Fibroblast of villous mesenchyme (primary cell): Measurements from ENCODE around the gene TUBB. TPM values are rescaled to one million over a fixed set of nuclear protein-coding genes. Genes with fewer than 3 reads are reported as not detected.

ENCODE experiments used
- DNase-seq: peaks from one replicate; pipeline ENCODE4 v3.0.0-alpha.2; 2010; ENCODE audit warnings: low read depth
- H3K4me3 ChIP-seq: 2 replicates; pipeline ENCODE4 v1.5.1; 2011; ENCODE audit warnings: low read depth, mild to moderate bottlenecking, low read length
- total RNA-seq: library from RNA; depleted of rRNA; stranded (reverse); fragments of >200 nt; gene quantifications from 2 replicates; pipeline ENCODE4 v1.2.3, GENCODE V29; 2012
- TF ChIP-seq, protein P1 (sequence below): IDR thresholded peaks from 2 replicates; pipeline ENCODE4 v1.5.1; 2012; ENCODE audit warnings: low read depth, mild to moderate bottlenecking, low read length; ENCODE audit not compliant: insufficient read depth

The TUBB gene
- total RNA-seq, 1 donor: 713 TPM

DNA sequence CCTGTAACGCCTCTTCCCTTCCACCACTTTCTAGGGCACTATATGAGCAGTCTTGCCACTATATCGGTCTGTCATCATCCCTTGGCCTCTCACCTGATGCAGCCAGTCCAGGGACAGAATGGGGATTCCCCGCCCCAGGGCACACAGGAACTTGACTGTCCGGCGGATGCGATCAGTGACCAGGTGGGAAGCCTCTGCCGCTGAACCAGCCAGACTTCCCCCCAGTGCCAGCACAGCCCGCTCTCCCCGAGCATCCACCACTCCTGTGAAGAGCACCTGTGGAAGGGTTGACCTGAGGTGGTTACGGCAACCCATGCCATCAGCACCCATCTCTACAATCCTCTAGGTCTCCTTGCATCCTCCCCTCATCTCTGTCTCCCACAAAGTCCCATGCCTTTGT lies 17.1 kb upstream of the TUBB start:
- no peak overlapping the region for H3K4me3 ChIP-seq
- TF ChIP-seq, protein P1, sequence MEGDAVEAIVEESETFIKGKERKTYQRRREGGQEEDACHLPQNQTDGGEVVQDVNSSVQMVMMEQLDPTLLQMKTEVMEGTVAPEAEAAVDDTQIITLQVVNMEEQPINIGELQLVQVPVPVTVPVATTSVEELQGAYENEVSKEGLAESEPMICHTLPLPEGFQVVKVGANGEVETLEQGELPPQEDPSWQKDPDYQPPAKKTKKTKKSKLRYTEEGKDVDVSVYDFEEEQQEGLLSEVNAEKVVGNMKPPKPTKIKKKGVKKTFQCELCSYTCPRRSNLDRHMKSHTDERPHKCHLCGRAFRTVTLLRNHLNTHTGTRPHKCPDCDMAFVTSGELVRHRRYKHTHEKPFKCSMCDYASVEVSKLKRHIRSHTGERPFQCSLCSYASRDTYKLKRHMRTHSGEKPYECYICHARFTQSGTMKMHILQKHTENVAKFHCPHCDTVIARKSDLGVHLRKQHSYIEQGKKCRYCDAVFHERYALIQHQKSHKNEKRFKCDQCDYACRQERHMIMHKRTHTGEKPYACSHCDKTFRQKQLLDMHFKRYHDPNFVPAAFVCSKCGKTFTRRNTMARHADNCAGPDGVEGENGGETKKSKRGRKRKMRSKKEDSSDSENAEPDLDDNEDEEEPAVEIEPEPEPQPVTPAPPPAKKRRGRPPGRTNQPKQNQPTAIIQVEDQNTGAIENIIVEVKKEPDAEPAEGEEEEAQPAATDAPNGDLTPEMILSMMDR: no peak
- no peak for DNase-seq

DNA sequence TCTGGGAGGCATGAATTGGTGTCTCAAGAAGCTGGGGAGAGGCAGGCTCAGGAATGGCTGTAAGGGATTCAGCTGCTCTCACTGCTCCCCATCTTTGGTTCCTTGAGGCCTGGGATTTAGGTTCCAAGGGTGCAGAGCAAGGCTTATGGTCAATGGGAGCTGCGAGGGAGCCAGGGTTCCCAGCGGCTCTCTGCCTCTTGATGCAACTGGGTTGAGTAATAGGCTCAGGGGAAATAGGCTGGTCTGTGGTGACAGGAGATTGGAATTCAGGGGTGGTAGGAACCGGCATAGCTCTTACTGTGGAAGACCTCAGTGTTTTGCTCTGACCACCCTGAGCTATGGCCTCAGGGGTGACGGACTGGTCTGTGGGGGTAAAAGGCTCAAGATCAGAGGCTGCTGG lies 16.3 kb upstream of the TUBB start:
- no peak for DNase-seq
- TF ChIP-seq, protein P1: no peak
- H3K4me3 ChIP-seq: no peak overlapping the region

DNA sequence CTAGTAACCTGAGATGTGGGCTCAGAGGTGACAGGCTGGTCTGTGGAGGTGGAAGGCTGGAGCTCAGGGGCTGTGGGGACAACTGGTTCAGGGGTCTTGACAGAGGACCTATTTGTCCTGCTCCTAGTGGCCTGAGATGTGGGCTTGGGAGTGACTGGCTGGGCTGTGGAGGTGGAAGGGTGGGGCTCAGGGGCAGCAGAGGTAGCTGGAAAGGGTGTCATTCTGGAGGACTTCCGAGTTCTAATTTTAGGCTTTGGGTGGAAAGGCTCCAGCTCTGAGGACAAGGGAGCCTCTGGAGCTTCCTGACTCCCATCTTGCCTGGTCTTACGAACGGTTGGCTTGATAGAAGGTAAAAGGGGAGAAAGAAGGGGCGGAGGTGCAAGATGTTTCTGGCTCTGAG lies 14.5 kb upstream of the TUBB start:
- DNase-seq: no peak
- no peak overlapping the region for H3K4me3 ChIP-seq
- TF ChIP-seq, protein P1: no peak

DNA sequence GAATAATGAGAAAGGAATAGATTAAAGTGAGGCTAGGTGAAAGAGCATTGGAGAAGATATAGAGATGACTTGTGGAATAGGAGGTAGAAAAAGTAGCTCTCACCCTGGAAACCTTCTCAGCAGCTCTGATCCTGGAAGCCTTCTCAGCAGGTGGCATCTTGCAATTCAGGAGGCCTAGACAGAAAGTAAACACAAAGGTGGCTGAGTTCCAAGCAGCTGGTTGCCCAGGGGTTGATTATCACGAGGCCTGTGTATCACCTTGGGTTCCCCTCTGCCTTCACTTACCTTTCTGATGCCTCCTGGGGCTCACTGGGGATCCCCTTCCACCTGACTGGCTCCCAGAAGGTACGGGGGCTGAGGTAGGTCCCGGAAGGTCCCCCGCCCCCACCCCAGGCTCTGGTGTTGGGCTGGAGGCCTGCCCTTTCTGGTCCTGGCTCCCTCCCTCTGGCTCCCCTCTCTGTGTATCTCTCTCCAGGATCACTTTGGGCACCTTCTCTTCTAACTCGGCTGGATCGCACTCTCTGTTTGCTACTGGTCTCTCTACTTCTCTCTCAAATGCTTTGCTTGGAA lies 12.8 kb upstream of the TUBB start:
- no peak for DNase-seq

DNA sequence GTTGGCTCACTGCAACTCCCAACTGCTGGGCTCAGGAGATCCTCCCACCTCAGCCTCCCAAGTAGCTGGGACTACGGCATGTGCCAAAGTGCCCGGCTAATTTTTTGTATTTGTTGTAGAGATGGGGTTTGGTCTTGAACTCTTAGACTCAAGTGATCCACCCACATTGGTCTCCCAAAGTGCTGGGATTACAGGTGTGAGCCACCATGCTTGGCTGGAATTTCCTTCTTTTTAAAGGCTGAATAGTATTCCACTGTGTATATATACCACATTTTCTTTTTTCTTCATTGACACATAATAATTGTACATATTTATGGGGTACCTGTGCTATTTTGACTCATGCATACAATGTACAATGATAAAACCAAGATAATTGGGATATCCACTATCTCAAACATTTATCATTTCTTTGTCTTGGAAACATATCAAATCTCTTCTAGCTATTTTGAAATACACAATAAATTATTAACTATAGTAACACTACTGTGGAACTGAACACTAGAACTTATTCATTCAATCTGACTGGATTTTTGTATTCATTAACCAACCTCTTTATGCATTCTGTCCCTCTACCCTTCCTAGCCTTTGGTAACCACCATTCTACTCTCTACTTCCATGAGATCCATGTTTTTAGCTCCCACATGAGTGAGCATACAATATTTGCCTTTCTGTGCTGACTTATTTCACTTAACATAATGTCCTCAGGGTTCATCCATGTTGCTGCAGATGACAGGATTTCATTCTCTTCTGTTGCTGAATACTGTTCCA lies 10.9 kb upstream of the TUBB start:
- no peak overlapping the region for H3K4me3 ChIP-seq
- DNase-seq: no peak
- TF ChIP-seq, protein P1: no peak

More for the DNA sequence above, 12.8 kb upstream of the TUBB start:
- TF ChIP-seq, protein P1: no peak
- no peak overlapping the region for H3K4me3 ChIP-seq

DNA sequence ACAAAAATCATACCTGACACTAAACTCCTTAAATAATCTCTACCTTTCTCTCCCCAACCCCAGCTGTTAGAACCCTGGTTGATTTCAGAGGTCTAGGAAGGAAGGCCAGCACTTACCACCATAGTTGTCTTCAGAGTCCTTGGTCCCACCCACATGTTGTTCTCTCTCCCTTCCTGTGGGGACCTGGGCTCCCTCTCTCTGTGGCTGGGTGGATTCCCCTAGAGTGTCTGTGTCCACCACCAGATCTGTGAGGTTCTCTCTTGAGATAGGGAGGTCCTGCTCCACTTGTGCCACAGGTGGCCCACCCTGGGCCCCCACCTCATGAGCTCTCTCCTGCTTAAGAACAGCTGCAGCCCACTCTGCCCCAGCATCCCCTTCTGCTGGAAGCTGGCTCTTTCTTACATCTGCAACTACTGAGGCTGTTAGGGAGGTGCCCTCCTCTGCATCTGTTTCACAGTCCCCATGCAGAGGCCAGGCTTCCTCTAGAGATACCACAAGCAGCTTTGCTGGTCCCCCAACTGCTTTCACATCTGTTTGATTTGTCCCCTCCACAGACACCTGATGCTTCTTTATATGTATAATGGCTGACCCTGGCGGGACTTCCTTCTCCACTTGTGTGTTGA lies 8.3 kb upstream of the TUBB start:
- TF ChIP-seq, protein P1: no peak
- no peak for DNase-seq
- H3K4me3 ChIP-seq: no peak overlapping the region
